MCF 10A (cell line): ENCODE results near the gene PTPRN2. TPM values are rescaled to one million over a fixed set of nuclear protein-coding genes. Genes with fewer than 3 reads are reported as not detected.

ENCODE experiments used
- BruUV-seq: library from RNA; stranded (reverse); fragments of 400-500 nt; replicated peaks from 2 replicates; lab custom pipeline; 2021; lab: Mats Ljungman, UMichigan
- CTCF ChIA-PET: fragments of 300-600 bp; sonication (Branson Sonifier 250); formaldehyde crosslinking; extraction: SDS; loops from one replicate; lab custom pipeline; 2021; ENCODE audit warnings: antibody characterized with exemption, inconsistent platforms; lab: Yijun Ruan, JAX
- POLR2A ChIA-PET: fragments of 300-600, 350-650 bp; sonication (Branson Sonifier 250); formaldehyde crosslinking; extraction: SDS; loops from one replicate; lab custom pipeline; 2020; ENCODE audit warnings: antibody characterized with exemption, inconsistent platforms; lab: Yijun Ruan, JAX
- DNase-seq: peaks from one replicate; pipeline ENCODE4 v3.0.0-alpha.2; 2018; ENCODE audit not compliant: unreplicated experiment
- H3K27ac Mint-ChIP-seq: one replicate; pipeline ENCODE4 v1.8.0; 2022; ENCODE audit warnings: mild to moderate bottlenecking, low read depth, mixed read lengths; ENCODE audit not compliant: unreplicated experiment
- H3K27me3 Mint-ChIP-seq: one replicate; pipeline ENCODE4 v1.8.0; 2022; ENCODE audit warnings: mixed read lengths; ENCODE audit not compliant: insufficient read depth, unreplicated experiment
- H3K36me3 Mint-ChIP-seq: one replicate; pipeline ENCODE4 v1.8.0; 2022; ENCODE audit warnings: mild to moderate bottlenecking, moderate library complexity, mixed read lengths; ENCODE audit not compliant: insufficient read depth, unreplicated experiment
- H3K4me1 Mint-ChIP-seq: one replicate; pipeline ENCODE4 v1.8.0; 2022; ENCODE audit warnings: mixed read lengths; ENCODE audit not compliant: insufficient read depth, unreplicated experiment
- H3K4me3 Mint-ChIP-seq: one replicate; pipeline ENCODE4 v1.8.0; 2022; ENCODE audit warnings: mild to moderate bottlenecking, moderate library complexity, mixed read lengths; ENCODE audit not compliant: unreplicated experiment
- H3K9me3 Mint-ChIP-seq: one replicate; pipeline ENCODE4 v1.8.0; 2022; ENCODE audit warnings: mixed read lengths; ENCODE audit not compliant: unreplicated experiment
- CTCF ChIP-seq: fragments of 200-600 bp; IDR thresholded peaks from one replicate; pipeline ENCODE4 v1.8.0; 2022; ENCODE audit warnings: antibody characterized with exemption, mild to moderate bottlenecking; ENCODE audit not compliant: unreplicated experiment
- intact Hi-C: fragments of 100-400 bp; cut with micrococcal nuclease; formaldehyde crosslinking; loops from 2 replicates; pipeline ENCODE4 v1.14.1; 2022
- total RNA-seq: library from RNA; stranded (reverse); gene quantifications from 2 replicates; pipeline ENCODE4 v1.2.3, GENCODE V29; 2022

PTPRN2 gene
- total RNA-seq, 1 experiment from 2014 or later = 4.5 TPM

- CTCF ChIA-PET = no interaction called here
- H3K4me3 Mint-ChIP-seq = no peak overlapping the region
- TF ChIP-seq CTCF = no peak
- intact Hi-C loops = loop anchor here (1.0 kb wide), 1 partner anchor 77 kb away; no protein-coding TSS in a partner anchor
- no peaks in the 10 kb centered on the region for H3K9me3 Mint-ChIP-seq
- no peaks in the 10 kb centered on the region for H3K4me1 Mint-ChIP-seq
- BruUV-seq = no TSS peak
- POLR2A ChIA-PET = no interaction called here
- H3K27ac Mint-ChIP-seq = no peak overlapping the region
- DNase-seq = no peak
- H3K36me3 Mint-ChIP-seq = no peaks in the 10 kb centered on the region
- peaks cover 24% of the 10 kb centered on the region for H3K27me3 Mint-ChIP-seq
Measured at GRCh38 chr7:158495216-158495615, 92.4 kb downstream of the PTPRN2 start.

GRCh38 chr7:158494643-158495042, 93.0 kb downstream of the PTPRN2 start:
- TF ChIP-seq CTCF = no peak
- H3K36me3 Mint-ChIP-seq = no peaks in the 10 kb centered on the region
- ChIA-PET CTCF (no interaction called here), POLR2A (no interaction called here)
- H3K4me3 Mint-ChIP-seq = no peak overlapping the region
- no peaks in the 10 kb centered on the region for H3K4me1 Mint-ChIP-seq
- DNase-seq = no peak
- no peaks in the 10 kb centered on the region for H3K9me3 Mint-ChIP-seq
- no TSS peak for BruUV-seq
- no peak overlapping the region for H3K27ac Mint-ChIP-seq
- peaks cover 24% of the 10 kb centered on the region for H3K27me3 Mint-ChIP-seq
- intact Hi-C loops = loop anchor here (1.0 kb wide), 1 partner anchor 78 kb away; no protein-coding TSS in a partner anchor

GRCh38 chr7:158494162-158494586, 93.4 kb downstream of the PTPRN2 start:
- Mint-ChIP-seq H3K4me1 (no peaks in the 10 kb centered on the region), H3K4me3 (no peak overlapping the region)
- intact Hi-C loops = no loop called here

GRCh38 chr7:158492367-158492764, 95.3 kb downstream of the PTPRN2 start:
- ChIA-PET CTCF (no interaction called here), POLR2A (no interaction called here)
- Mint-ChIP-seq H3K27me3 (peaks cover 24% of the 10 kb centered on the region), H3K9me3 (no peaks in the 10 kb centered on the region), H3K4me3 (no peak overlapping the region), H3K4me1 (no peaks in the 10 kb centered on the region), H3K27ac (no peak overlapping the region), H3K36me3 (no peaks in the 10 kb centered on the region)
- DNase-seq = no peak
- no peak for TF ChIP-seq CTCF
- intact Hi-C loops = no loop called here
- no TSS peak for BruUV-seq

More at GRCh38 chr7:158494162-158494586, 93.4 kb downstream of the PTPRN2 start:
- DNase-seq = peak; percentile 8
- TF ChIP-seq CTCF = peak; percentile 11
- H3K27ac Mint-ChIP-seq = no peak overlapping the region
- peaks cover 24% of the 10 kb centered on the region for H3K27me3 Mint-ChIP-seq
- BruUV-seq = no TSS peak
- CTCF ChIA-PET = no interaction called here
- no peaks in the 10 kb centered on the region for H3K9me3 Mint-ChIP-seq
- H3K36me3 Mint-ChIP-seq = no peaks in the 10 kb centered on the region
- POLR2A ChIA-PET = no interaction called here
